Measurements from ENCODE around the gene CPE. TPM values are rescaled to one million over a fixed set of nuclear protein-coding genes. Genes with fewer than 3 reads are reported as not detected.

CPE gene
- total RNA-seq, 3 donors from 2014 or later (not counting 1 experiment from before 2014, with no cell fraction given): not detected

- no peaks in the 10 kb centered on the region for H3K27me3 Mint-ChIP-seq (ENCODE audit: low read depth in 2 of 2)
- 95% methylated on average over 10 of the region's 10 CpGs for WGBS (ENCODE audit: insufficient coverage)
- DNase-seq: no peak
Observed at GRCh38 chr4:165541851-165542459, 163.1 kb downstream of the CPE start.

GRCh38 chr4:165542476-165542875, 163.7 kb downstream of the CPE start:
- Histone ChIP-seq H3K36me3 (ENCODE audit: control insufficient read depth, insufficient read depth, low read length) (no peaks in the 10 kb centered on the region), H3K9me3 (ENCODE audit: control insufficient read depth, insufficient read depth, low read length) (no peaks in the 10 kb centered on the region), H3K27me3 (ENCODE audit: control insufficient read depth, insufficient read depth, low read length) (no peaks in the 10 kb centered on the region), H3K4me1 (ENCODE audit: control insufficient read depth, insufficient read depth, low read length) (no peaks in the 10 kb centered on the region), H3K27ac (ENCODE audit: low read length) (no peak overlapping the region), H3K4me3 (ENCODE audit: low read length) (no peak overlapping the region)
- Mint-ChIP-seq H3K27ac (no peak overlapping the region), H3K27me3 (ENCODE audit: low read depth in 2 of 2) (no peaks in the 10 kb centered on the region), H3K4me3 (no peak overlapping the region), H3K4me1 (peaks cover 1 to 3% of the 10 kb centered on the region in 2 donors), H3K9me3 (no peaks in the 10 kb centered on the region), H3K36me3 (no peaks in the 10 kb centered on the region)
- no peak for ATAC-seq
- DNase-seq: no peak
- intact Hi-C loops (cut with micrococcal nuclease): no loop called here
- no peak for TF ChIP-seq CTCF (IDR thresholded peaks at IDR 0.05)
- 7% methylated on average over 1 of the region's 2 CpGs for WGBS (ENCODE audit: insufficient coverage)

More at GRCh38 chr4:165541851-165542459, 163.1 kb downstream of the CPE start:
- Mint-ChIP-seq H3K27ac (no peak overlapping the region), H3K9me3 (no peaks in the 10 kb centered on the region), H3K4me1 (no peaks in the 10 kb centered on the region), H3K36me3 (no peaks in the 10 kb centered on the region), H3K4me3 (no peak overlapping the region)
- no peak for TF ChIP-seq CTCF (IDR thresholded peaks at IDR 0.05)
- Histone ChIP-seq H3K27ac (ENCODE audit: low read length) (no peak overlapping the region), H3K4me1 (ENCODE audit: control insufficient read depth, insufficient read depth, low read length) (no peaks in the 10 kb centered on the region), H3K9me3 (ENCODE audit: control insufficient read depth, insufficient read depth, low read length) (no peaks in the 10 kb centered on the region), H3K27me3 (ENCODE audit: control insufficient read depth, insufficient read depth, low read length) (no peaks in the 10 kb centered on the region), H3K36me3 (ENCODE audit: control insufficient read depth, insufficient read depth, low read length) (no peaks in the 10 kb centered on the region), H3K4me3 (ENCODE audit: low read length) (no peak overlapping the region)
- intact Hi-C loops (cut with micrococcal nuclease): no loop called here
- ATAC-seq: peak in 1 of 3 donors; percentile 39

Other genes with a start within 250 kb of the CPE start
- gene KLHL2, start 171.4 kb upstream of the CPE start, total RNA-seq: 10 to 100 TPM; 24.2 to 29.2 (median 25.2) TPM
- 10 to 100 TPM; 22.5 to 27.7 (median 23.9) TPM for gene MSMO1, start 51.3 kb upstream of the CPE start, total RNA-seq

All from natural killer cell (primary cell).